GM21529 (cell line): ENCODE results near the gene MPPED1.

Source experiments
- ATAC-seq: cut with Tn5 transposase; IDR thresholded peaks from one replicate; pipeline ENCODE4 v1.9.1; 2021; ENCODE audit not compliant: unreplicated experiment

The MPPED1 gene

GRCh38 chr22:43446037-43446803, 34.4 kb downstream of the MPPED1 start:
- ATAC-seq, result no peak

GRCh38 chr22:43446916-43447315, 35.1 kb downstream of the MPPED1 start:
- ATAC-seq, result no peak

DNA sequence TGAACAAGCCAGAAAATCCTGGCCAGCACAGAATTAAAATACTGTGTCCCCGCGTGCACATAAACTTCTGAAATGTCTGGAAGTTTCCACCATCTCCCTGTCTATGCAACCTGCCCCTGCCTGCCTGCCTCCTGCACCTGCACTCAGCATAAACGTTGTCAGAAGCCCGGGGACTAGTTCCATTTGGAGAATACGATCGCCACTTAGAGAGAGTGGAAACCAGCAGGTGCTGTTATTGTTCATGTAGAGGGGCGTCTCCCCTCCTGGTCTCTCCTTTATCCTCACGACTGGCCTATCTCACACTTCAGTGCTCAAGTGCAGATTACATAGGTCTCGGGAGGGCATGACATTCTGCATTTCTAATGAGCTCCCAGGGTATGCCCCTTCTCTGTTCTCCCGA, 35.6 kb downstream of the MPPED1 start:
- no peak for ATAC-seq

- ATAC-seq, result no peak
Measured at GRCh38 chr22:43448048-43448447, 36.2 kb downstream of the MPPED1 start.

DNA sequence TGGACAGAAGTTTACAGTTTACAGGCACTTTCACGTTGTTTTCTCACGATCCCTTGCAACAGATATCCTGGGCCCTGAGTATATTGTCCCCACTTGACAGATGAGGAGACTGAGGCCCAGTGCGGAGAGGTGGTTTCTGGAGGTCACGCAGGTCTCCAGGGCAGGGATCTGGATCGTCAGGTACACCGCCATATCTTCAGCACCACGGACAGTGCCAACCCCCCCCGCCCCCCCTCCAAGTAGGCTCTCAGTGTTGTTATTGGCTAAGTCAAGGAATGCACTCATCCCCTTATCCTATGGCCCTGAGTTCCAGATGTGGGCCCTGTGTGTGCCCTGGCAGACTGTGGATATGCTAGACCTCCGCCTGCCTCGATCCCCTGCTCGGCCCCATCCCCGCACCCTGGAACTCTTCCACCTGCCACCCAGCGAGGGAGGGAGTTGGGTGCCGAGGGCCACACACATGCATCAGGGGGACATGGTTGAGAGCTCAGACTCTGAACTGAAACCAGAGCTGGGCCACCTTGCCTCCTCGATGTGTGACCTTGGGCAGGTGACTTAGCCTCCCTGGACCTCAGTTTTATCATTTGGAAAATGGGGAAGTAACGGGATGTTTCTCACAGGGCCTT, 37.5 kb downstream of the MPPED1 start:
- no peak for ATAC-seq

DNA sequence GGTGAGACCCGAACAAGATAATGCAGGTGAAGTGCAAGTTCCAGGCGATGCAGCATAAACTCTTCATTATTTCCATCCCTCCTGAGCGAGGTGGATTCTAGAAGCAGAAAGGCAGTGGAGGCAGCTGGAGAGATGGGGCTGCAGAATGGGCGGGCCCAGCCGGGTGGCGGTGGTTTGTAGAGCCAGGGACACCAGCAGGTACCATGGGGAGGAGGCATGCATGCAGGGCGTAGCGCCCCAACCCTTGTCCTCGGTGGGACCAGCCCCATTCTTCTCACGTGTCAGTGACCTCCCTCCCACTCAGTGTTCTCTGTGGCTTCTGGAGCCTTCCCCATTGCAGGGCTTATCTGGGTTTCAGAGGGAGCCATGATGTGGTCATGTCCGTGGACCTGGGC, 38.0 kb downstream of the MPPED1 start:
- no peak for ATAC-seq

DNA sequence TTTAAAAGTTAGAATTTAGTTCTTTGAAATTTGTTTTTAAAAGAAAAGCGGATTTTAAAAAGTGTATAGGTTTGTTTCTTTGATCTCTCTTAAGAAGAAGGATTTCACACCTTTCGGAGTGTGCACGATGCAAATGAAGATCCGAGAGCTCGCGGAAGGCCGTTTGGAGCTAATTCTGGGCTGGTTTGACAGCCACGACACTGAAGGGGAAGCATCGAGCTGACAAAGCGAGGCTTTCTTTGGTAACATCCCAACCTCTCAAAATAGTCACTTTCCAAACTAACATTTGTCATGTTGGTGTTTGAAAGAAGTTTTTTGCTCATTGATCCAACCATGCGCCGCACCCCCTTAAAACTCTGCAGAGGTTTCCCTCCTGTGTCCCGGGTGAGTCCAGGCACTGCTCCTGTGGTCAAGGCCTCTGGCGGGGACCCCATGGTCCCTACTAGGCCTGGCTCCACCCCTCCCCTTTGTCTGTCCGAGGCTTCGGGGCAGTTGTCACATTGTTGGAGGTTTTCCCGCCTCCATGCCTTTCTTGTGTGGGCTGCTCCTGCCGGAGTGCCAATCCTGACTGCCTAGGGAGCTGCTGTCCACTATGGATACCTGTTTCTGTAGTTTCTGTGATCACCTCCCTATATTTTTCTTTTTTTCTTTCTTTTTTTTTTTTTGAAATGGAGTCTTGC, 39.7 kb downstream of the MPPED1 start:
- ATAC-seq, result no peak

GRCh38 chr22:43455846-43456245, 44.0 kb downstream of the MPPED1 start:
- ATAC-seq, result no peak

GRCh38 chr22:43457002-43457401, 45.2 kb downstream of the MPPED1 start:
- no peak for ATAC-seq

GRCh38 chr22:43462701-43463100, 50.9 kb downstream of the MPPED1 start:
- no peak for ATAC-seq

GRCh38 chr22:43464809-43465208, 53.0 kb downstream of the MPPED1 start:
- no peak for ATAC-seq

GRCh38 chr22:43465291-43466015, 53.6 kb downstream of the MPPED1 start:
- ATAC-seq, result no peak

- ATAC-seq, result no peak
Measured at GRCh38 chr22:43466710-43467109, 54.9 kb downstream of the MPPED1 start.

DNA sequence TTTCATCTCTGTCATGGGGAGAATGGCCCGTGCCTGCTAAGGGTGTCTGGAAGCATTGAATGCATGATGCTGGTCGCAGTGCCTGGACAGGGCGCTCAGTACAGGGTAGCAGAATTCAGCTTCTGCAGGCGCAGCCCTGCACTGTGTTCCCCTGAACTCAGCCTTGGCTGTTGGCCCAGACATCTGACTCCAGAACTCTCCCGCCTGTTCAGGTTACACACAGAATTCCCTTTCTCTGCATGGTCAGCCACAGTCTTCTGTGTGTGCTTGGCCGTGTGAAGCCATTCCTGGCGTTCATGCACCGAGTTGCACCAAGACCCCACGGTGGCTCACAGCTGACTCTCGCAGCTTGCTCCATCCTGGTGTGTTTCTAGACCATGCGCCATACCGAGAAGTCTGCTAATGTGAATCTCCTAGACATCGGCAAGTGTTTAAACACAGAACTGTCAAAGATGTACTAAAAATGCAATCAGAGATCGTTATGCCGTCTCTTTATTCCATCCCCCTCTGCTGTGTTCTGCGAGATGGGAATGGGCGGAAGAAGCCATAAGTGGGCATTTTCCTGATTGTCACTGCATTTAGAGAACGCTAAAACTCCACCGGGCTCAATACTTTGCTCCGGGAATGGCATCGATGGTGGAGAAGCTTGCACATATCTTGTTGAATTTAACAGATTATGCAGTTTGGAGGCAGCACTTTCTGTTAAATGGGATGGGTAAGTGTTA, 55.6 kb downstream of the MPPED1 start:
- ATAC-seq, result no peak

GRCh38 chr22:43470253-43470652, 58.4 kb downstream of the MPPED1 start:
- ATAC-seq, result no peak

DNA sequence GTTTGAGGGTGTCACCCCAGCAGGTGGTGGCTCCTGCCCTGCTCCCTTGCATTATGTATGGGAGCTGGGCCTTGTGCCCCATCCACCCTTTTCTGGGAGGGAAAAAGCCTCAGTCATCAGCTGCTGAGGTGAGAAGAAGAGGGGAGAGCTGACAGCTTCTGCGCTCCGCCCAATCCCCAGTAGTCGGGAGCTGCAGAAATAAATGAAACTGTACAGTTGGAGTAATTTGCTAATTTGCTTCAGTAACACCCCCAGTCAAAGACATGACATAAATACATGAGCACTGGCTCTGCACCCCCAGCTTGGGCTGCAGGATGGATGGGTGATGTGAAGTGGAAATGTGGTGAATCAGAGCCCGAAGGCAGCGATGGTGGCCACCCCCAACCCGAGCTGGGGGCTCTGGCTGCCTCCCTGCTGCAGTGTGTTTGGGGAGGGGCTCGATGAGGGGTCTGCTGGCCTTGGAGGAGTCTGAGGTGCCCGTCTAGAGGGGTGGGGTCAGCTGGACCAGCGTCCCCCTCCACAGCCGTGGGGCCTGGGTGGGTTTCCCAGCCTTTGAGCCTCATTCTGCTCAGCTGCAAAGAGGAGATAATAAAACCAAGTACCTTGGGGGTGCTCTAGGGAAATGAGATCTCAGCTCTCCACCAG, 59.2 kb downstream of the MPPED1 start:
- ATAC-seq, result no peak

DNA sequence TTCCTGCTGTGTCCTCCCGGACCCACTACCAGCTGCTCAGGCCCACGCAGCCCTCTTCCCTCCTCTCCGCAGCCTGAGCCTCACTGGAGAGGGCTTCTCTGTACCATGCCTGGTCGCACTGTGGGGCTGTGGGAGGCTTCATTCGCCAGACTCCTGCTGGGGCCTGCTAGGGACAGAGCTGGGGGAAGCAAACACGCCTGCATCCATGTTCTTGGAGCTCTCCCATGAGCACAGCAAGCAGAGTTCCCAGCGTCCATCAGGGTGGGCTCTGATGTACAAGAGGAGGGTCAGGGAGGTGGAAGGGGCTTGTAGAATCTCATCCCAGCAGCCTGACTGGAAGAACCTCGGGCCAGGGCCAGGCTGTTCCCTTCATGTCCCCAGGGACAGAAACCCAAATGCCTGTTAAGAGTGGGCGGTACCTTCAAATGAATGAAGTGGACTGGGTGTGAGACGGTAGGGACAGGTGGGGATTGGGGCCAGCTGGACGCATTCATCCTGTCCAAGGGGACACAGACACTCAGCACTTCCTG, 59.9 kb downstream of the MPPED1 start:
- ATAC-seq, result no peak

DNA sequence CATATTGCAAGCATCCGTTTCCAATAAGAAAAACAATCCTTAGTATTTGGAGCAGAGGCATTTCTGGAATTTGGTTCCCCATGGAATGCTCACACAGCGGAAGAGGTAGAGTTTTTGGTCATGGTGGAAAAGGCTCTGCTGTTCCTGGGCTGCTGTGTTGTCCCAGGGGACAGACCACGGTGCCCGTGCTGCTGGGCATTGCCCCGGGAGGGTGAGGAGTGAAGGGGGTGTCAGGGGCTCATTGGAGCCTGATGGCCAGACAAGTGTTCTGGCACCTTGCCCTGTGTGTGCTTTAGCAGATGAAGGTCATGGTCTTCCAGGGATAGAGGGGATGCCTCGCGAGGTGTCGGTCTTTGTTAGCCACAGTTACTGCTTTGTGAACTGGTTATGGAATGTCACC, 61.2 kb downstream of the MPPED1 start:
- ATAC-seq, result no peak

- ATAC-seq, result no peak
Measured at GRCh38 chr22:43473441-43473840, 61.6 kb downstream of the MPPED1 start.
